Hepatocyte (in vitro differentiated cells): ENCODE measurements around the gene LRRFIP1.

Experiments used
- EZH2 ChIP-seq: fragments of 200-600 bp; sonication (generic); IDR thresholded peaks from 2 replicates; pipeline ENCODE4 v1.6.1; 2016; ENCODE audit warnings: antibody characterized with exemption, mild to moderate bottlenecking, borderline replicate concordance
- EZH2phosphoT487 ChIP-seq: fragments of 200-600 bp; sonication (generic); IDR thresholded peaks from one replicate; pipeline ENCODE4 v1.6.1; 2018; ENCODE audit warnings: antibody characterized with exemption, mild to moderate bottlenecking, low read depth, moderate library complexity; ENCODE audit not compliant: unreplicated experiment, severe bottlenecking
- TF ChIP-seq, protein P1 (sequence below): fragments of 200-600 bp; sonication (generic); IDR thresholded peaks from 2 replicates; pipeline ENCODE4 v1.5.1; 2016; ENCODE audit warnings: antibody characterized with exemption, mild to moderate bottlenecking; ENCODE audit not compliant: poor library complexity

DNA sequence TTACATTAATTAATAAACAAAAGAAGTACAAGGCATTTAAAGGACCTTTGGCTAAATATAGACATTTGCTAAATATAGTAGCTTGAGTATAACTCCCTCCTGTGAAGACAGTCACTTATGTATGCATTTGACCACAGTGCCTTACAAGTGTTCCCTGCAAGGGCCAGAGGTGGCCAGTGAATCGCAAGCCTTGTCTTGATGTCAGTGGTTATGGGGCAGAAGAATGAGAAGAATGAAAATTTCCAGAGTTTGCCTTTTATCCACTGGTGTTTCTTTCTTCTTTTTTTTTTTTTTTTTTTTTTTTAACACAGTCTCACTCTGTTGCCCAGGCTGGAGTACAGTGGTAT is 1.8 kb downstream of the LRRFIP1 start:
- TF ChIP-seq, protein P1, sequence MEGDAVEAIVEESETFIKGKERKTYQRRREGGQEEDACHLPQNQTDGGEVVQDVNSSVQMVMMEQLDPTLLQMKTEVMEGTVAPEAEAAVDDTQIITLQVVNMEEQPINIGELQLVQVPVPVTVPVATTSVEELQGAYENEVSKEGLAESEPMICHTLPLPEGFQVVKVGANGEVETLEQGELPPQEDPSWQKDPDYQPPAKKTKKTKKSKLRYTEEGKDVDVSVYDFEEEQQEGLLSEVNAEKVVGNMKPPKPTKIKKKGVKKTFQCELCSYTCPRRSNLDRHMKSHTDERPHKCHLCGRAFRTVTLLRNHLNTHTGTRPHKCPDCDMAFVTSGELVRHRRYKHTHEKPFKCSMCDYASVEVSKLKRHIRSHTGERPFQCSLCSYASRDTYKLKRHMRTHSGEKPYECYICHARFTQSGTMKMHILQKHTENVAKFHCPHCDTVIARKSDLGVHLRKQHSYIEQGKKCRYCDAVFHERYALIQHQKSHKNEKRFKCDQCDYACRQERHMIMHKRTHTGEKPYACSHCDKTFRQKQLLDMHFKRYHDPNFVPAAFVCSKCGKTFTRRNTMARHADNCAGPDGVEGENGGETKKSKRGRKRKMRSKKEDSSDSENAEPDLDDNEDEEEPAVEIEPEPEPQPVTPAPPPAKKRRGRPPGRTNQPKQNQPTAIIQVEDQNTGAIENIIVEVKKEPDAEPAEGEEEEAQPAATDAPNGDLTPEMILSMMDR: no peak
- TF ChIP-seq EZH2phosphoT487 (no peak), EZH2 (no peak)
